ENCODE data around the gene CDH10. TPM values are rescaled to one million over a fixed set of nuclear protein-coding genes. Genes with fewer than 3 reads are reported as not detected.

Gene CDH10
- total and polyA plus RNA-seq, 5 donors = 0.47 to 1.4 (median 0.79) TPM

GRCh38 chr5:24538346-24538745, 106.4 kb downstream of the CDH10 start:
- no peak for DNase-seq
- intact Hi-C loops (cut with DNase I) = no loop called here
- Histone ChIP-seq H3K27ac (ENCODE audit: low read length) (no peak overlapping the region), H3K4me1 (ENCODE audit: control insufficient read depth, insufficient read depth, low read length) (no peaks in the 10 kb centered on the region), H3K9me3 (ENCODE audit: control insufficient read depth, low read length) (no peaks in the 10 kb centered on the region), H3K27me3 (ENCODE audit: control insufficient read depth, insufficient read depth) (no peaks in the 10 kb centered on the region), H3K4me3 (ENCODE audit: low read length) (no peak overlapping the region)
- no peak for ATAC-seq
- WGBS = 59% methylated on average over 1 of the region's 1 CpG

DNA sequence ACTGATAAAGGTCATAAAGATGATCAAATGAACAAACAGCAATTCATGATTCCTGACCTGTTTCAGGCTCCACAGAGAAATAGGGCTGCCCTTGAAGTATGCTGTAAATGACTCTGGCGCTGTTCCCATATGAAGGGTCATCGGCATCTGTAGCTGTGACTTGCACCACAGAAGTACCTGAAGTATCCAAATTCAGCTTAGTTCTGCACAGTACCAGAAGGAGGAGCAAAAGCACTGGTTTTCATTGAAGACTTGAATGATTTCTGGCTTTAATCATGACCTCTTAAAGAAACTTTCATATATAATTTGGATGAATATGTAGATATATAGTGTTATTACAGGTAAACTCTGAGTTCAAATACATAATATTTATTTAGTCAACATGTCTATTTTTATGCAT, 109.1 kb downstream of the CDH10 start:
- no peak overlapping the region for H3K27ac ChIP-seq (ENCODE audit: low read length)
- ATAC-seq (no peak), DNase-seq (no peak)
- 68% methylated on average over 2 of the region's 2 CpGs for WGBS
- no peaks in the 10 kb centered on the region for H3K4me1 ChIP-seq (ENCODE audit: control insufficient read depth, insufficient read depth, low read length)
- H3K27me3 ChIP-seq (ENCODE audit: control insufficient read depth, insufficient read depth) = no peaks in the 10 kb centered on the region
- intact Hi-C loops (cut with DNase I) = no loop called here
- H3K9me3 ChIP-seq (ENCODE audit: control insufficient read depth, low read length) = no peaks in the 10 kb centered on the region
- H3K4me3 ChIP-seq (ENCODE audit: low read length) = no peak overlapping the region

- no peak overlapping the region for H3K27ac ChIP-seq (ENCODE audit: low read length)
- H3K4me3 ChIP-seq (ENCODE audit: low read length) = no peak overlapping the region
- no peaks in the 10 kb centered on the region for H3K4me1 ChIP-seq (ENCODE audit: control insufficient read depth, insufficient read depth, low read length)
- WGBS = 92% methylated on average over 1 of the region's 1 CpG
- H3K9me3 ChIP-seq (ENCODE audit: control insufficient read depth, low read length) = no peaks in the 10 kb centered on the region
- H3K27me3 ChIP-seq (ENCODE audit: control insufficient read depth, insufficient read depth) = no peaks in the 10 kb centered on the region
- ATAC-seq (no peak), DNase-seq (no peak)
- intact Hi-C loops (cut with DNase I) = no loop called here
Observed at GRCh38 chr5:24530906-24531305, 113.9 kb downstream of the CDH10 start.

DNA sequence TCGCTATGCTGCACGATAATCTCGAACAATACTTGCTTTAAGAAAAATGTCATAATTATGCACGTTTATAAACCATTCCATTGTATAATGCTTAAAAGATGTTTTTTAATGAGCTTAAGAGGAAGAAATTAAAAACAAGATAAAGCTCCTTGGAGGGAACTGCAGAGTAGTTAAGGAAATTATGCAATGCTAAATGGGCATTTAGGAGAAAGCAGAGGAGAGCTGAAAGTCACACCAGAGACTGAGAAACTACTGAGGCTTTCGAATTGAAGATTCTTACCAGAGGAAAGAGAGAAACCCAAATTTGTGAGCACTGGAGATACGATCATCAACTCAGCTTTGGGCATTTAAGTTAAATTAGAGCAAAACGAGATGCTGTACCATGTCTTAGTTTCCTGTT, 119.4 kb downstream of the CDH10 start:
- ATAC-seq (no peak), DNase-seq (no peak)
- Histone ChIP-seq H3K9me3 (ENCODE audit: control insufficient read depth, low read length) (no peaks in the 10 kb centered on the region), H3K4me3 (ENCODE audit: low read length) (no peak overlapping the region), H3K27me3 (ENCODE audit: control insufficient read depth, insufficient read depth) (no peaks in the 10 kb centered on the region), H3K27ac (ENCODE audit: low read length) (no peak overlapping the region), H3K4me1 (ENCODE audit: control insufficient read depth, insufficient read depth, low read length) (no peaks in the 10 kb centered on the region)
- WGBS = 70% methylated on average over 7 of the region's 7 CpGs
- intact Hi-C loops (cut with DNase I) = no loop called here

GRCh38 chr5:24512423-24512822, 132.4 kb downstream of the CDH10 start:
- Histone ChIP-seq H3K4me1 (ENCODE audit: control insufficient read depth, insufficient read depth, low read length) (no peaks in the 10 kb centered on the region), H3K9me3 (ENCODE audit: control insufficient read depth, low read length) (no peaks in the 10 kb centered on the region), H3K27me3 (ENCODE audit: control insufficient read depth, insufficient read depth) (no peaks in the 10 kb centered on the region), H3K4me3 (ENCODE audit: low read length) (no peak overlapping the region), H3K27ac (ENCODE audit: low read length) (no peak overlapping the region)
- intact Hi-C loops (cut with DNase I) = no loop called here
- no peak for DNase-seq
- ATAC-seq = no peak

- intact Hi-C loops (cut with DNase I) = no loop called here
- Histone ChIP-seq H3K27ac (ENCODE audit: low read length) (no peak overlapping the region), H3K27me3 (ENCODE audit: control insufficient read depth, insufficient read depth) (no peaks in the 10 kb centered on the region), H3K9me3 (ENCODE audit: control insufficient read depth, low read length) (no peaks in the 10 kb centered on the region), H3K4me3 (ENCODE audit: low read length) (no peak overlapping the region), H3K4me1 (ENCODE audit: control insufficient read depth, insufficient read depth, low read length) (no peaks in the 10 kb centered on the region)
- ATAC-seq (no peak), DNase-seq (no peak)
Observed at GRCh38 chr5:24510523-24510988, 134.2 kb downstream of the CDH10 start.

- WGBS = 74% methylated on average over 3 of the region's 3 CpGs
- no peaks in the 10 kb centered on the region for H3K4me1 ChIP-seq (ENCODE audit: control insufficient read depth, insufficient read depth, low read length)
- no peak for DNase-seq
- no peak for ATAC-seq
- intact Hi-C loops (cut with DNase I) = no loop called here
- no peaks in the 10 kb centered on the region for H3K9me3 ChIP-seq (ENCODE audit: control insufficient read depth, low read length)
- no peak overlapping the region for H3K4me3 ChIP-seq (ENCODE audit: low read length)
- no peaks in the 10 kb centered on the region for H3K27me3 ChIP-seq (ENCODE audit: control insufficient read depth, insufficient read depth)
- H3K27ac ChIP-seq (ENCODE audit: low read length) = no peak overlapping the region
Observed at GRCh38 chr5:24509943-24510342, 134.8 kb downstream of the CDH10 start.

DNA sequence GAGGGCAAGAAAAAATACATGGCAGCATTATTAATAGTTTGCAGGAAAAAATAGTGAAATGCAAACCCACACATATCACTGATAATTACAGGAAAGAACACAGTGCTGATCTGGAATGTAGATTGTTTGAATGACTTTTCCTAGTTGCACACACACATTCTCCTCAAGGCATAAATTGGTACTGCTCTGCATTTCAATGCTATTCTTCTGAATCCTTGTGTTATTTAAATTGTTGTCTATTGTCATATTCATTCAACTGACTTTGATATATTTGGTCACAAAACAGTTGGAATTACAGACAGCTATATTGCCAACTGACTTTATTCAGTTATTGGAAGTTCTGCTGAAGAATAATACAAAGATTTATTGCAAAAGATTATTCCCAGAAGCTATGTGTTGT, 139.5 kb downstream of the CDH10 start:
- Histone ChIP-seq H3K27ac (ENCODE audit: low read length) (no peak overlapping the region), H3K4me3 (ENCODE audit: low read length) (no peak overlapping the region), H3K27me3 (ENCODE audit: control insufficient read depth, insufficient read depth) (no peaks in the 10 kb centered on the region), H3K4me1 (ENCODE audit: control insufficient read depth, insufficient read depth, low read length) (no peaks in the 10 kb centered on the region), H3K9me3 (ENCODE audit: control insufficient read depth, low read length) (no peaks in the 10 kb centered on the region)
- intact Hi-C loops (cut with DNase I) = no loop called here
- no peak for ATAC-seq
- no peak for DNase-seq

DNA sequence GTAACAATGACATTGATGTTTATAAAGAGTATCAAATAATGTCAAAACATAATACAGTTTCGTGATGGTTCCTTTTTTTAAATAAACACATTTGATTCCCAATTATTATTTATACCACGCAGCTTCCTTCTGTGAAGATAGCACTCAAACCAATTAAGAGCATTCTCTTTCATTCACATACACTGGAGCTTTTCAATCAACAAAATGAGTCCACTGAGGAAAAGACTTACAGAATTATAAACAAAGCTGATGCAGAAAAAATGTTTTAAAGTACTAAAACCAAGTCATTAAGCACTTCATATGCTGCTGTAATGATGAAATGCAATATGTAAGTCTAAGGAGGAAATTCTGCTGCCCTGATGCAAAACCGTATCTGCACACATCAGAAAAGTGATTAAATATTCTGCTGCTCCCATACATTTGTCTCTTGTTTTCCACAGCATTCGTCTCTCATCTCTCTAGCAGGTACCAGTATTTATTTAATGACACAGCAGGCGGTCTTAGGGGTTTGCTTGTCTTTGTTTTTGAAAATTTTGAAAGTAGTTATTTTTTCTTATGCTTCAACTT, 147.1 kb downstream of the CDH10 start:
- DNase-seq (no peak), ATAC-seq (no peak)
- no peaks in the 10 kb centered on the region for H3K9me3 ChIP-seq (ENCODE audit: control insufficient read depth, low read length)
- H3K27ac ChIP-seq (ENCODE audit: low read length) = no peak overlapping the region
- intact Hi-C loops (cut with DNase I) = no loop called here
- no peaks in the 10 kb centered on the region for H3K27me3 ChIP-seq (ENCODE audit: control insufficient read depth, insufficient read depth)
- no peaks in the 10 kb centered on the region for H3K4me1 ChIP-seq (ENCODE audit: control insufficient read depth, insufficient read depth, low read length)
- WGBS = 52% methylated on average over 5 of the region's 5 CpGs
- H3K4me3 ChIP-seq (ENCODE audit: low read length) = no peak overlapping the region

- no peak overlapping the region for H3K4me3 ChIP-seq (ENCODE audit: low read length)
- WGBS = 39% methylated on average over 3 of the region's 3 CpGs
- no peaks in the 10 kb centered on the region for H3K27me3 ChIP-seq (ENCODE audit: control insufficient read depth, insufficient read depth)
- intact Hi-C loops (cut with DNase I) = no loop called here
- no peak overlapping the region for H3K27ac ChIP-seq (ENCODE audit: low read length)
- H3K4me1 ChIP-seq (ENCODE audit: control insufficient read depth, insufficient read depth, low read length) = no peaks in the 10 kb centered on the region
- no peak for ATAC-seq
- no peak for DNase-seq
- no peaks in the 10 kb centered on the region for H3K9me3 ChIP-seq (ENCODE audit: control insufficient read depth, low read length)
Observed at GRCh38 chr5:24497145-24497544, 147.6 kb downstream of the CDH10 start.

DNA sequence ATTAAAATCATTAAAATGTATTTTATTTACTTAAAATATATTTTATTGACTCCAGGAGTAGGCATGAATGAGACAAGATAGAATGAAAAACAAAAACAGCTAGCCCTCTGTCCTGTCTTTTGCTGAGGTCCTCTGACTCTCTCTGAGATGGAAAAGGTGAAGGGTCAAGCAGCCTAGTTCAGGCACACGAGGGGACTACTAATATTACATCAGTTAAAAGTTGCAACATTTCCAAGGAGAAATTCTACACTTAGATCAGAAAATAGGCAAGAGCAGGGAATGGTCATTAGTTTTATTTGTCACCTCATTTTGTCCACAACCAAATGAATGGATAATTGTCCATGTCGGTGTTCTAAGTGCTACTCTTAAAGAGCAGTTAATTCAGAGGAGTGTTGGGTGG, 148.5 kb downstream of the CDH10 start:
- Histone ChIP-seq H3K4me1 (ENCODE audit: control insufficient read depth, insufficient read depth, low read length) (no peaks in the 10 kb centered on the region), H3K27ac (ENCODE audit: low read length) (no peak overlapping the region), H3K9me3 (ENCODE audit: control insufficient read depth, low read length) (peaks cover 2% of the 10 kb centered on the region), H3K4me3 (ENCODE audit: low read length) (no peak overlapping the region), H3K27me3 (ENCODE audit: control insufficient read depth, insufficient read depth) (no peaks in the 10 kb centered on the region)
- intact Hi-C loops (cut with DNase I) = no loop called here
- ATAC-seq (no peak), DNase-seq (no peak)
- 41% methylated on average over 2 of the region's 2 CpGs for WGBS

- Histone ChIP-seq H3K27ac (ENCODE audit: low read length) (no peak overlapping the region), H3K27me3 (ENCODE audit: control insufficient read depth, insufficient read depth) (no peaks in the 10 kb centered on the region), H3K4me3 (ENCODE audit: low read length) (no peak overlapping the region), H3K4me1 (ENCODE audit: control insufficient read depth, insufficient read depth, low read length) (no peaks in the 10 kb centered on the region), H3K9me3 (ENCODE audit: control insufficient read depth, low read length) (peaks cover 2% of the 10 kb centered on the region)
- intact Hi-C loops (cut with DNase I) = no loop called here
- DNase-seq = no peak
- WGBS = 76% methylated on average over 3 of the region's 3 CpGs
- ATAC-seq = no peak
Observed at GRCh38 chr5:24492229-24492628, 152.5 kb downstream of the CDH10 start.
